ENCODE results near the gene OPN4. TPM values are rescaled to one million over a fixed set of nuclear protein-coding genes. Genes with fewer than 3 reads are reported as not detected.

OPN4 gene
- total and polyA plus RNA-seq, 9 of the 15 experiments (the other 6 are each of a cell fraction or from before 2014, with no cell fraction given) = not detected

DNA sequence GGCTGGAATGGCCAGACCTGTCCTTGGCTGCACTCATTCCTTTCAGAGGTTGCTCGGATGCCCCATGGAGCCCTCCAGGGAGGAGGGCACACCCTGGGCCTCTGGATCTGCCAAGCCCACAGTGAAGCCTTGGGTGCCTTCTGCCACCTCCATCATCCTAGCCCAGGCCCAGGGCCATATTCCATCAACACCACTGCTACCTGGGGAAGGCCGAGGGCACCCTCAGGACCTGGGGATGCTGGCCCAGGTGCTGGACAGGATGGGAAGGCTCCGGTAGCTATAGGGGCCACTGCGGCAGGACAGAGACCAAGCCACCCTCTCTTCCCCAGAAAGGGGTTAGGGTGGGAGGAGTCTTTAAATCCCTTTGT, 810 bp downstream of the OPN4 start:
- Histone ChIP-seq H2AFZ (ENCODE audit: low read depth, low read length) (no peak overlapping the region), H3K27me3 (ENCODE audit: control insufficient read depth in 2 of 2, insufficient read depth in 2 of 2, low read length in 2 of 2) (peaks cover 12 to 89% of the 10 kb centered on the region in 2 experiments; a peak in 4 of 5 replicates), H3K27ac (ENCODE audit: extremely low read depth, low read depth, low read length) (no peak overlapping the region), H3K9ac (ENCODE audit: insufficient read depth in 1 of 2, low read depth in 2 of 2, low read length in 2 of 2) (no peak overlapping the region), H4K20me1 (replicated peaks; ENCODE audit: control insufficient read depth, insufficient read depth, low read length) (no peaks in the 10 kb centered on the region), H3K4me2 (ENCODE audit: insufficient read depth, low read length) (no peak overlapping the region), H3K9me1 (ENCODE audit: control insufficient read depth, insufficient read depth, low read length) (no peaks in the 10 kb centered on the region), H3K4me3 (no peak overlapping the region), H3K36me3 (ENCODE audit: control insufficient read depth, insufficient read depth, low read length) (no peaks in the 10 kb centered on the region), H3K9me3 (replicated peaks; ENCODE audit: control insufficient read depth, insufficient read depth, low read depth, low read length) (no peaks in the 10 kb centered on the region), H3K4me1 (replicated peaks in 1 of 2; ENCODE audit: control insufficient read depth in 2 of 2, insufficient read depth in 2 of 2, low read length in 2 of 2) (peaks cover 0 to 4% of the 10 kb centered on the region in 2 experiments; a peak in 2 of 5 replicates), H3K79me2 (ENCODE audit: control insufficient read depth, insufficient read depth, low read length) (no peaks in the 10 kb centered on the region)
- CTCF ChIA-PET (ENCODE audit: low intra/inter-chr PET ratio) = no interaction called here
- no TSS peak for BruUV-seq (replicated peaks)
- FAIRE-seq = no peak
- 10% methylated on average over 3 of the region's 4 CpGs for WGBS (ENCODE audit: insufficient coverage, low coverage, missing lambda C conversion rate)
- no peak for DNase-seq (ENCODE audit: extremely low read depth in 1 of 4, low spot score in 3 of 4)
- ATAC-seq = no peak
- intact Hi-C loops (cut with micrococcal nuclease) = no loop called here
- no peak for TF ChIP-seq C11orf30 (IDR thresholded peaks at IDR 0.05; ENCODE audit: low read depth)
- no peak for TF ChIP-seq SMARCA4 (IDR thresholded peaks at IDR 0.05)
- no peak for TF ChIP-seq ZBTB43 (CRISPR knock-in tag; IDR thresholded peaks at IDR 0.05)
- in situ Hi-C loops (cut with MboI) = no loop called here
- POLR2A ChIA-PET = no interaction called here

DNA sequence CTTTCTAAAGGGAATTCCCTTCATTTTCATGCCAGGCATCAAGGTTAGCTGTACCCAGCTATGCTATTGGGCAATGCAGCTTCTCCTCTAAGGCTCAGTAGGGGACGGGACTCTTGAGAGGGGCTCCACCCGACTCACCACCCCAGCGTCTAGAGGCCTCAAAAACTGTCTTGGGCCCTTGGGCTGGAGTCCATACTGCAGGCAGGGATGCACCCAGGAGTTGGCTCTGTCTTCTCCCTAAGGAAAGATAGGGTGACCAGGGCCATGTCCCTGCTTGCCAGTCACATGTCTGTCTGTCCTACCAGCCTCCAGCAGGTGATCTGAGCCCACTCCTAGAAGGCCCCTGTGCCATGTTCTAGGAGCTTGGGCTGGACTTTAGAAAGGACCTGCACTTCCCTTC, 1.2 kb downstream of the OPN4 start:
- CTCF ChIA-PET (ENCODE audit: low intra/inter-chr PET ratio) = no interaction called here
- Histone ChIP-seq H3K4me3 (no peak overlapping the region), H3K36me3 (ENCODE audit: control insufficient read depth, insufficient read depth, low read length) (no peaks in the 10 kb centered on the region), H3K79me2 (ENCODE audit: control insufficient read depth, insufficient read depth, low read length) (no peaks in the 10 kb centered on the region), H3K4me2 (ENCODE audit: insufficient read depth, low read length) (no peak overlapping the region), H3K9me1 (ENCODE audit: control insufficient read depth, insufficient read depth, low read length) (no peaks in the 10 kb centered on the region), H2AFZ (ENCODE audit: low read depth, low read length) (no peak overlapping the region), H3K27me3 (ENCODE audit: control insufficient read depth in 2 of 2, insufficient read depth in 2 of 2, low read length in 2 of 2) (peaks cover 12 to 89% of the 10 kb centered on the region in 2 experiments; a peak in 4 of 5 replicates), H3K9me3 (replicated peaks; ENCODE audit: control insufficient read depth, insufficient read depth, low read depth, low read length) (no peaks in the 10 kb centered on the region), H3K4me1 (replicated peaks in 1 of 2; ENCODE audit: control insufficient read depth in 2 of 2, insufficient read depth in 2 of 2, low read length in 2 of 2) (peaks cover 0 to 4% of the 10 kb centered on the region in 2 experiments; a peak in 2 of 5 replicates), H3K27ac (ENCODE audit: extremely low read depth, low read depth, low read length) (no peak overlapping the region), H4K20me1 (replicated peaks; ENCODE audit: control insufficient read depth, insufficient read depth, low read length) (no peaks in the 10 kb centered on the region), H3K9ac (ENCODE audit: insufficient read depth in 1 of 2, low read depth in 2 of 2, low read length in 2 of 2) (no peak overlapping the region)
- POLR2A ChIA-PET = no interaction called here
- FAIRE-seq = no peak
- intact Hi-C loops (cut with micrococcal nuclease) (no loop called here), in situ Hi-C loops (cut with MboI) (no loop called here)
- no peak for ATAC-seq
- 0% methylated on average over 2 of the region's 3 CpGs for WGBS (ENCODE audit: insufficient coverage, low coverage, missing lambda C conversion rate)
- no TSS peak for BruUV-seq (replicated peaks)
- DNase-seq (ENCODE audit: extremely low read depth in 1 of 4, low spot score in 3 of 4) = no peak
- TF ChIP-seq YBX1 (IDR thresholded peaks at IDR 0.05) (no peak), UBTF (IDR thresholded peaks at IDR 0.05; ENCODE audit: borderline replicate concordance in 1 of 2, low read depth in 2 of 2, low read length in 2 of 2) (no peak), TCF7 (IDR thresholded peaks at IDR 0.05; ENCODE audit: borderline replicate concordance) (no peak), ELF1 (tag; IDR thresholded peaks at IDR 0.05) (no peak), DEAF1 (CRISPR knock-in tag; IDR thresholded peaks at IDR 0.05) (no peak), ZNF77 (CRISPR knock-in tag; IDR thresholded peaks at IDR 0.05) (no peak), KHSRP (IDR thresholded peaks at IDR 0.05) (no peak), ZNF23 (CRISPR knock-in tag; IDR thresholded peaks at IDR 0.05) (no peak), RBM25 (IDR thresholded peaks at IDR 0.05; ENCODE audit: low read depth, low read length, severe bottlenecking) (no peak), HNRNPLL (IDR thresholded peaks at IDR 0.05; ENCODE audit: low read depth, low read length, poor library complexity, severe bottlenecking) (no peak)
